Measurements from ENCODE around the gene ZNF24. TPM values are rescaled to one million over a fixed set of nuclear protein-coding genes. Genes with fewer than 3 reads are reported as not detected.

The ZNF24 gene
- total and polyA plus RNA-seq, 10 of the 15 experiments (the other 5 are each of a cell fraction or from before 2014, with no cell fraction given): 13.6 to 41.7 (median 28.3) TPM

GRCh38 chr18:35377875-35378573 is 33.8 kb upstream of the ZNF24 start (continued):
- no peak for TF ChIP-seq EZH2 (IDR thresholded peaks at IDR 0.05; ENCODE audit: borderline replicate concordance, control insufficient read depth, low read depth, low read length)
- no peak for TF ChIP-seq EGR1 (IDR thresholded peaks at IDR 0.05; ENCODE audit: borderline replicate concordance in 1 of 2, low read depth in 2 of 2, low read length in 2 of 2)
- no peak for TF ChIP-seq YBX1 (IDR thresholded peaks at IDR 0.05)
- no peak for TF ChIP-seq KDM1A (IDR thresholded peaks at IDR 0.05; ENCODE audit: borderline replicate concordance)
- no peak for TF ChIP-seq ETV6 (conservative IDR thresholded peaks at IDR 0.05 in 1 of 2, IDR thresholded peaks at IDR 0.05 in 1 of 2; ENCODE audit: borderline replicate concordance in 1 of 2, low read depth in 1 of 2)
- TF ChIP-seq BCLAF1 (IDR thresholded peaks at IDR 0.05): no peak
- no peak for TF ChIP-seq ZNF24 (IDR thresholded peaks at IDR 0.05)
- no peak for TF ChIP-seq MLLT1 (IDR thresholded peaks at IDR 0.05)
- TF ChIP-seq POU2F2 (IDR thresholded peaks at IDR 0.05; ENCODE audit: borderline replicate concordance, low read depth, low read length): no peak
- TF ChIP-seq PBX3 (IDR thresholded peaks at IDR 0.05; ENCODE audit: insufficient replicate concordance, low read depth, low read length): no peak
- TF ChIP-seq PKNOX1 (IDR thresholded peaks at IDR 0.05): no peak
